Measurements from ENCODE around the gene TRRAP.

Gene TRRAP

DNA sequence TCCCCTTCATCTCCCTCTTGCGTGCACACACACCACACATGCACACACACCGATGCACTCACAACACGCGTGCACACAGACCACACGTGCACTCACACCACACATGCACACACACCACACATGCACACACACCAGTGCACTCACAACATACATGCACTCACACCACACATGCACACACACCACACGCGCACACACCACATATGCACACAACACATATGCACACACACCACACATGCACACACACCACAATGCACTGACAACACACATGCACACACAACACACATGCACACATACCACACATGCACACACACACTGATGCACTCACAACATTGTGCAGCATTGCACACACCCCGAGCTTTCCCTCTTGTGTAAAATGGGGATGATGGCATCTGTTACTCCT is 68.1 kb downstream of the TRRAP start:
- H3F3A ChIP-seq (ENCODE audit: insufficient read depth, low read length) = no peaks in the 10 kb centered on the region
- H3K4me2 ChIP-seq (ENCODE audit: low read depth, low read length) = no peak overlapping the region
- no peaks in the 10 kb centered on the region for H3K4me1 ChIP-seq (ENCODE audit: low read length)
- H3K36me3 ChIP-seq (replicated peaks; ENCODE audit: insufficient read depth, low read length) = peaks cover 17% of the 10 kb centered on the region
- no peak for TF ChIP-seq EZH2 (optimal IDR thresholded peaks at IDR 0.05; ENCODE audit: low read depth, low read length)
- TF ChIP-seq, protein P1, sequence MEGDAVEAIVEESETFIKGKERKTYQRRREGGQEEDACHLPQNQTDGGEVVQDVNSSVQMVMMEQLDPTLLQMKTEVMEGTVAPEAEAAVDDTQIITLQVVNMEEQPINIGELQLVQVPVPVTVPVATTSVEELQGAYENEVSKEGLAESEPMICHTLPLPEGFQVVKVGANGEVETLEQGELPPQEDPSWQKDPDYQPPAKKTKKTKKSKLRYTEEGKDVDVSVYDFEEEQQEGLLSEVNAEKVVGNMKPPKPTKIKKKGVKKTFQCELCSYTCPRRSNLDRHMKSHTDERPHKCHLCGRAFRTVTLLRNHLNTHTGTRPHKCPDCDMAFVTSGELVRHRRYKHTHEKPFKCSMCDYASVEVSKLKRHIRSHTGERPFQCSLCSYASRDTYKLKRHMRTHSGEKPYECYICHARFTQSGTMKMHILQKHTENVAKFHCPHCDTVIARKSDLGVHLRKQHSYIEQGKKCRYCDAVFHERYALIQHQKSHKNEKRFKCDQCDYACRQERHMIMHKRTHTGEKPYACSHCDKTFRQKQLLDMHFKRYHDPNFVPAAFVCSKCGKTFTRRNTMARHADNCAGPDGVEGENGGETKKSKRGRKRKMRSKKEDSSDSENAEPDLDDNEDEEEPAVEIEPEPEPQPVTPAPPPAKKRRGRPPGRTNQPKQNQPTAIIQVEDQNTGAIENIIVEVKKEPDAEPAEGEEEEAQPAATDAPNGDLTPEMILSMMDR (IDR thresholded peaks at IDR 0.05; ENCODE audit: low read length) = no peak
- H4K20me1 ChIP-seq (ENCODE audit: insufficient read depth, low read length) = no peaks in the 10 kb centered on the region
- peaks cover 13% of the 10 kb centered on the region; the same call in 1 of the 2 replicates for H3K79me2 ChIP-seq (ENCODE audit: low read length)
- no peak for DNase-seq
- no peaks in the 10 kb centered on the region for H3K9me2 ChIP-seq (replicated peaks; ENCODE audit: insufficient read depth, low read length)
- H3K9me3 ChIP-seq (replicated peaks; ENCODE audit: insufficient read depth, low read length) = no peaks in the 10 kb centered on the region
- no peak overlapping the region for H3K9ac ChIP-seq (ENCODE audit: low read length)
- H3K4me3 ChIP-seq (ENCODE audit: low read length) = no peak overlapping the region
- no peak overlapping the region for H3K27ac ChIP-seq (ENCODE audit: low read length)
- H2AFZ ChIP-seq (ENCODE audit: low read length) = no peak overlapping the region
- H3K27me3 ChIP-seq (replicated peaks; ENCODE audit: insufficient read depth, low read length) = no peaks in the 10 kb centered on the region

DNA sequence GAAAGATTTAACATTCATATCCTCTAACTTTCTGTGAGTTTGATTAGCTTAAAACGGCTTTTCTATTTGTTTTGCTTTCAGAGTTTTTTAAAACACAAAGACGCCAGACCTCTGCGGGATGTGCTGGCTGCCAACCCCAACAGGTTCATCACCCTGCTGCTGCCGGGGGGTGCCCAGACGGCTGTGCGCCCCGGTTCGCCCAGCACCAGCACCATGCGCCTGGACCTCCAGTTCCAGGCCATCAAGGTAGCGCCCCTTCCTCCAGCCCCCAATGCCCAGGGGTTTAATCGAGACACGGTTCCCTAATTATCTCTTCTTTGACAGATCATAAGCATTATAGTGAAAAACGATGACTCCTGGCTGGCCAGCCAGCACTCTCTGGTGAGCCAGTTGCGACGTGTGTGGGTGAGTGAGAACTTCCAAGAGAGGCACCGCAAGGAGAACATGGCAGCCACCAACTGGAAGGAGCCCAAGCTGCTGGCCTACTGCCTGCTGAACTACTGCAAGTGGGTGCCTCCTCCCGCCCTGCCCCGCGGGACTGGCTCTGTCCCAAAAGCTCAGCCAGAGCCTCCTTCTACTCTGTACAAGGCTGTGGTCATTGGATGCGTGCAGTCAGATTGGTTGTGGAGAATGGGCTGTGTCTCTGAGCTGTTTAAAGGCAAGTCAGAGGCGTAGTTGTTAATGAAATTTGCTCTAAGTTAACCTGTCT is 71.2 kb downstream of the TRRAP start:
- Histone ChIP-seq H3K9me3 (replicated peaks; ENCODE audit: insufficient read depth, low read length) (no peaks in the 10 kb centered on the region), H3K79me2 (ENCODE audit: low read length) (no peaks in the 10 kb centered on the region), H3K36me3 (replicated peaks; ENCODE audit: insufficient read depth, low read length) (peaks cover 18% of the 10 kb centered on the region), H3K27ac (ENCODE audit: low read length) (no peak overlapping the region), H3K9ac (ENCODE audit: low read length) (no peak overlapping the region), H3K4me2 (ENCODE audit: low read depth, low read length) (no peak overlapping the region), H4K20me1 (ENCODE audit: insufficient read depth, low read length) (no peaks in the 10 kb centered on the region), H2AFZ (ENCODE audit: low read length) (no peak overlapping the region), H3K9me2 (replicated peaks; ENCODE audit: insufficient read depth, low read length) (no peaks in the 10 kb centered on the region), H3K27me3 (replicated peaks; ENCODE audit: insufficient read depth, low read length) (no peaks in the 10 kb centered on the region), H3F3A (ENCODE audit: insufficient read depth, low read length) (no peaks in the 10 kb centered on the region), H3K4me1 (ENCODE audit: low read length) (no peaks in the 10 kb centered on the region), H3K4me3 (ENCODE audit: low read length) (no peak overlapping the region)
- TF ChIP-seq, protein P1 (IDR thresholded peaks at IDR 0.05; ENCODE audit: low read length) = no peak
- TF ChIP-seq EZH2 (optimal IDR thresholded peaks at IDR 0.05; ENCODE audit: low read depth, low read length) (no peak), EZH2phosphoT487 (IDR thresholded peaks at IDR 0.05; ENCODE audit: low read length) (no peak)
- DNase-seq = no peak

DNA sequence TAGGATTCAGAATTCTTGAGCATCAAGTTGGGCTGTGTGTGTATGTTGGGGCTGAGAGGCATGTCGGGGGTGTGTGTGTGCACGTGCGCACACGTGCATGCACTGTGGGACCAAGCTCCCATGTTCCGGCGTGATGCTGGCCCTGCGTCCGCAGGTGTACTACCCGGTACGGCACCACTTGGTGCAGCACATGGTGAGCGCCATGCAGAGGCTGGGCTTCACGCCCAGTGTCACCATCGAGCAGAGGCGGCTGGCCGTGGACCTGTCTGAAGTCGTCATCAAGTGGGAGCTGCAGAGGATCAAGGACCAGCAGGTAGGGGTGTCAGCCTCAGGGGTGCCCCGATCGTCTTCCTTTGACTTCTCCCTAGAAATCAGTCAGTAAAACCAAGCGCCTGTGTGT is 77.7 kb downstream of the TRRAP start:
- no peak overlapping the region for H3K27ac ChIP-seq (ENCODE audit: low read length)
- H4K20me1 ChIP-seq (ENCODE audit: insufficient read depth, low read length) = no peaks in the 10 kb centered on the region
- H3F3A ChIP-seq (ENCODE audit: insufficient read depth, low read length) = no peaks in the 10 kb centered on the region
- H3K4me1 ChIP-seq (ENCODE audit: low read length) = no peaks in the 10 kb centered on the region
- H3K36me3 ChIP-seq (replicated peaks; ENCODE audit: insufficient read depth, low read length) = peaks cover 21% of the 10 kb centered on the region
- no peak overlapping the region for H3K9ac ChIP-seq (ENCODE audit: low read length)
- TF ChIP-seq, protein P1 (IDR thresholded peaks at IDR 0.05; ENCODE audit: low read length) = no peak
- no peak for TF ChIP-seq EZH2 (optimal IDR thresholded peaks at IDR 0.05; ENCODE audit: low read depth, low read length)
- no peak overlapping the region for H2AFZ ChIP-seq (ENCODE audit: low read length)
- no peaks in the 10 kb centered on the region for H3K9me2 ChIP-seq (replicated peaks; ENCODE audit: insufficient read depth, low read length)
- no peaks in the 10 kb centered on the region for H3K79me2 ChIP-seq (ENCODE audit: low read length)
- no peak overlapping the region for H3K4me3 ChIP-seq (ENCODE audit: low read length)
- H3K9me3 ChIP-seq (replicated peaks; ENCODE audit: insufficient read depth, low read length) = no peaks in the 10 kb centered on the region
- H3K27me3 ChIP-seq (replicated peaks; ENCODE audit: insufficient read depth, low read length) = no peaks in the 10 kb centered on the region
- DNase-seq = no peak
- H3K4me2 ChIP-seq (ENCODE audit: low read depth, low read length) = no peak overlapping the region

Data from MM.1S (cell line).